GM19351 (cell line): ENCODE measurements around the gene VASH1.

ENCODE experiments used
- ATAC-seq: cut with Tn5 transposase; IDR thresholded peaks from one replicate; pipeline ENCODE4 v1.9.1; 2021; ENCODE audit warnings: mild to moderate bottlenecking, moderate library complexity; ENCODE audit not compliant: unreplicated experiment

The VASH1 gene

GRCh38 chr14:76742185-76742584, 19.1 kb upstream of the VASH1 start:
- ATAC-seq = no peak

DNA sequence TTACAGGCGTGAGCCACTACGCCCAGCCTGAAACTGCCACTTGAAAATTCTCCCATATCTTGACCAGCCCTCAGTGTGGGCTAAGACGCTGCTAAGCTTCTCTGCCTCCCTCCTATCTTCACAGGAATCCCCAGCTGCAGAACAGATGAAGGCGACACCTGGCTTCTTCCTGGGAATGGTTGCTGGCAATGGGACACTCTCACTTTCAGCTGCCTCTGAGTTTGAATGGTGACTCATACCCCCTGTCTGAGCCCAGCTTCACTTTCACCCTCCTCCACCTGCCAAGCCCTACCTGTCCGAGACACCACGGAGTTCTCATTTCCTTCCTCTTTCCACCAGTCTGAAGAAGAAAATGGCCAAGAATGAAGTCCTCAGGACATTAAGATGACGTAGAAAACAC, 18.3 kb upstream of the VASH1 start:
- no peak for ATAC-seq

GRCh38 chr14:76752744-76753143, 8.5 kb upstream of the VASH1 start:
- ATAC-seq = no peak

GRCh38 chr14:76753541-76754198, 7.6 kb upstream of the VASH1 start:
- ATAC-seq = no peak

GRCh38 chr14:76754586-76754985, 6.7 kb upstream of the VASH1 start:
- no peak for ATAC-seq

GRCh38 chr14:76755610-76756370, 5.5 kb upstream of the VASH1 start:
- ATAC-seq = no peak

- no peak for ATAC-seq
These were observed 4.9 kb upstream of the VASH1 start for GRCh38 chr14:76756371-76756750.

- no peak for ATAC-seq
These were observed 1.7 kb upstream of the VASH1 start for GRCh38 chr14:76759589-76759988.

- ATAC-seq = no peak
These were observed 735 bp upstream of the VASH1 start for GRCh38 chr14:76760331-76761135.

DNA sequence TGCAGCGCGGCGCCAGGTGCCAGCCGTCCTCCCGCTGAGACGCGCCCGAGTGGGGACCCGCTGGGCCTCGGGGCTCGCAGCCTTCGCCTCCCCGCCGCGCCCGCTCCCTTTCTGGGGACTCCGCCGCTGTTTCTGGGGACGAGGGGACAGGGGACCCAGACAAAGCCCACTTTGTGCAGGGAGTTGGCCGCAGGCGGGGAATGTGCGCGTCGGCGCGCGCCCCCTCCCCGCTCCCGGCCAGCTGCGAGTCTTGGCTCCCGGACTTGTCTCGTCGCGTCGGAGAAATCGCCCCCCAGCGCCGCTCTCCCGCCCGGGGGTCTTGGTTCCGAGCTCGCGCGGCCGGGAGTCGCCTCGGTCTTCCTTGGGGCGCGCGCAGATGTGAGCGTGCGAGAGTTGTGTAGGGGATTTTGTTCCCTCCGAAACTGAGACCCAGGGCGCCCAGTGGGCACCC, 717 bp downstream of the VASH1 start:
- no peak for ATAC-seq

DNA sequence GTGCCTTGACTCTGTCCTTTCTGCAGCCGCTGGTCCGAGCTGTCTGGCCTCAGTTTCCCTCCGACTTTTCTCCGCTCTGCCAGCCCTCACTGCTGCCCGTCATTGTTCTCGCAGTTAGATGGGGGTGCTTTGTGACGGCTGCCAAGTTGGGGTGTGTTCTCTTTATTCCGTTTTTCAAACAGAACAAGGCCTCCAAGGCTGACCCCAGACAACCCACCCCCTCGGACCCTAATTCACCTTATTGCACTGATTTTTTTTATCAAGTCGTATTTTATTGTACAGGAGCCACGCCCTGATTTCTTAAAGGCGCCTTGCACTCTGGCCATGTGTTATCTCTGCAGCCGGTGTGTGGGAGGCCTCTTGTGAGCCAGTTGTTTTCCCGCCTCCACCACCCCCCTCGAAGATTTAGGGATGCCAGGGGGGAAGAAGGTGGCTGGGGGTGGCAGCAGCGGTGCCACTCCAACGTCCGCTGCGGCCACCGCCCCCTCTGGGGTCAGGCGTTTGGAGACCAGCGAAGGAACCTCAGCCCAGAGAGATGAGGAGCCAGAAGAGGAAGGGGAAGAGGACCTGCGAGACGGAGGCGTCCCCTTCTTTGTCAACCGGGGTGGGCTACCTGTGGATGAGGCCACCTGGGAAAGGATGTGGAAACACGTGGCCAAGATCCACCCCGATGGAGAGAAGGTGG, 1.3 kb downstream of the VASH1 start:
- no peak for ATAC-seq

DNA sequence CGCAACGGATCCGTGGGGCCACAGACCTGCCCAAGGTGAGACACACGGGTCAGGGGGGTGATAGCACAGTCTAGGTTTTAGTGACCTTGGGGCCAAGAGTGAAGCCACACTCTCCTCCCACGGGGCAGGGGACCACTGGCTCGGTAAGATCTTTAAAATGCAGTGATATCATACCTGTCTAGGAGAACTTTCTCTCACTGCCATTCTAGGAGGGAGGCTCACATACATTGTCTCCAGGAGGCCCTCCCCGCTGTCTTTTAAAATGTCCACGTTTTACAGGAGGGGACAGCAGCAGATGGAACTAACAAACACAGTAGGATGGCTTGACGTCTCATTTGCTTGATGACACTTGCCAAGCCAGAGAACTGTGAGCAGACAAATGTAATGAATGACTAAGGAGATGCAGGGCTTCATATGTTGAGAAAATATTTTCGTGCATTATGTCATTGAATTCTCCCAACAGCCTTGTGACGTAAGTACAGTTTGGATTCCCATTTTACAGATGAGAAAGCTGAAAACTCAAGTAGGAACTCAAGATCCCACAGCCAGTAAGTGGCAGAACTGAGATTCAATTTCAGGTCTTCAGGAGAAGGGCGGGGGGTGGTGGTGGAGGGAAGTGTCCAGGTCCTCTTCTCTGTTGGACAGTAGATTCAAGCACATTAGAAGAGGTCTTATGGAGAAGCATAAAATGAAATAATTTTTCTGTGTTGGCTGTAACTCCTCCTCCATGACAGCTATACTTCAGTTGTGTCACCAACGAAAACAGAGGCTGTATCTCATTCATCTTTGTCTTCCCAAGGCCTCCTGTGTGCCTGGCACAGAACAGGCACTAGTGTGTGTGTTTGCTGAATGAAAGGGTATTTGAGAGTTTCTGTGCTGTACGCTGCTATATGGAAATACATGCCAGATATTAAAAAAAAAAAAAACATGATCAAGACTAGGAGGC, 2.1 kb downstream of the VASH1 start:
- ATAC-seq = no peak

- no peak for ATAC-seq
These were observed 4.2 kb downstream of the VASH1 start for GRCh38 chr14:76765461-76765931.

GRCh38 chr14:76767681-76768656, 6.7 kb downstream of the VASH1 start:
- ATAC-seq = peak; percentile 89

- no peak for ATAC-seq
These were observed 7.6 kb downstream of the VASH1 start for GRCh38 chr14:76768671-76769500.

DNA sequence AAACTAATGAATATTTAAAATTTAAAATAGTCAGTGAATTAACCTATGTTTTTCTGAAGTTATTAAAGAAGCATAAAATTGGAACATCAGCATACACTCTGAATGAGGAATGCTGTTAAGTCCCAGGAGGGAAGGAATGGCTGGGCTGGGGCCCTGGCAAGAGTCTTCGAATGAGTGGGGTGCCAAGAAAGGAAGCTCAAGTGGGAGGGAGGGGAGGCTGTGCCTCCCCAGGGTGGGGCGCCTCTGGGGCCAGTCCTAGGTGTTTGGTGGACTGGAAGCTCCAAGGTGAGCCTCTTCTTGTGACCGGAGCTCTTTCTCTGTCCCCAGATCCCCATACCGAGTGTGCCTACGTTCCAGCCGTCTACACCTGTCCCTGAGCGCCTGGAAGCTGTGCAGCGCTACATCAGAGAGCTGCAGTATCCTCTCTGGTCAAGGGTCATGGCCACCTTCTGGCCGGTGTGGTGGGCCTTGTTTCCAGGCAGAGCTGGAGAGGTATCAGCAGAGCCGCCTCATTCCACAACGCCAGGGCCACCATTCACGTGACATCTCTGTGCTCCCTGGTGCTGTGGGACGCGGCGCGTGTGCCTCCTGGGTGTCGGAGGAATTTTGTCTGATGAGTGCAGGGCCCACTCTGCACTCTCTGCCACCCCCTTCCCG, 8.5 kb downstream of the VASH1 start:
- ATAC-seq = no peak
